ENCODE data around the gene CDH16. TPM values are rescaled to one million over a fixed set of nuclear protein-coding genes. Genes with fewer than 3 reads are reported as not detected.

Gene CDH16
- total RNA-seq, 1 donor from 2014 or later: not detected

DNA sequence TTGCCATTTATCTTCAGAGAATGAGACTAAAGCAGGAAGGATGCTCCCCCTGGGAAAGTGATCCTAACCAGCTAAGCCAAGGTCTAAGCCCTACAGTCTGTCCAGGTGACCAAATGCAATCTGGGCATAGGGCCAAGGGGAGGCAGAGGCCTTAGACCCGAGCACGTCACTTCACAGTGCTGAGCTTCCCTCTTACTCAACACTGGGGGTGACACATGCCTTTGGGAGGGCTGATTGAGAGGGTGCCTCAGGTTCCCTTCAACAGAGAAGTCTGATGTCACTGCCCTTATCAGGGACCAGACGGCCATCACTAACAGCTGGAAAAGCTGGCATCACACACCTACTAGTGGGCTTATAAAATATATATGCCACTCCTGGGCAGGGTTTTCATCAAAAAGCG is 11.5 kb upstream of the CDH16 start:
- peaks cover 3% of the 10 kb centered on the region for H3K36me3 ChIP-seq (ENCODE audit: insufficient read depth, low read length)
- TF ChIP-seq, protein P1, sequence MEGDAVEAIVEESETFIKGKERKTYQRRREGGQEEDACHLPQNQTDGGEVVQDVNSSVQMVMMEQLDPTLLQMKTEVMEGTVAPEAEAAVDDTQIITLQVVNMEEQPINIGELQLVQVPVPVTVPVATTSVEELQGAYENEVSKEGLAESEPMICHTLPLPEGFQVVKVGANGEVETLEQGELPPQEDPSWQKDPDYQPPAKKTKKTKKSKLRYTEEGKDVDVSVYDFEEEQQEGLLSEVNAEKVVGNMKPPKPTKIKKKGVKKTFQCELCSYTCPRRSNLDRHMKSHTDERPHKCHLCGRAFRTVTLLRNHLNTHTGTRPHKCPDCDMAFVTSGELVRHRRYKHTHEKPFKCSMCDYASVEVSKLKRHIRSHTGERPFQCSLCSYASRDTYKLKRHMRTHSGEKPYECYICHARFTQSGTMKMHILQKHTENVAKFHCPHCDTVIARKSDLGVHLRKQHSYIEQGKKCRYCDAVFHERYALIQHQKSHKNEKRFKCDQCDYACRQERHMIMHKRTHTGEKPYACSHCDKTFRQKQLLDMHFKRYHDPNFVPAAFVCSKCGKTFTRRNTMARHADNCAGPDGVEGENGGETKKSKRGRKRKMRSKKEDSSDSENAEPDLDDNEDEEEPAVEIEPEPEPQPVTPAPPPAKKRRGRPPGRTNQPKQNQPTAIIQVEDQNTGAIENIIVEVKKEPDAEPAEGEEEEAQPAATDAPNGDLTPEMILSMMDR (IDR thresholded peaks at IDR 0.05; ENCODE audit: insufficient read depth, low read depth, low read length): no peak
- no peak for TF ChIP-seq EZH2 (IDR thresholded peaks at IDR 0.05; ENCODE audit: insufficient read depth, low read length)
- H3K36me3 Mint-ChIP-seq (ENCODE audit: low read depth, unreplicated experiment): peaks cover 4% of the 10 kb centered on the region
- FAIRE-seq (no peak), DNase-seq (ENCODE audit: low read depth) (peak; percentile 37)
- H3K79me2 ChIP-seq (ENCODE audit: insufficient read depth, low read length): peaks cover 30% of the 10 kb centered on the region
- H3K27ac ChIP-seq (ENCODE audit: low read depth, low read length): no peak overlapping the region
- H4K20me1 ChIP-seq (ENCODE audit: insufficient read depth, low read length): peaks cover 33% of the 10 kb centered on the region
- peaks cover 6% of the 10 kb centered on the region for H3K27me3 Mint-ChIP-seq (ENCODE audit: low read depth, unreplicated experiment)
- no peak overlapping the region for H3K4me3 Mint-ChIP-seq (ENCODE audit: unreplicated experiment)
- no peaks in the 10 kb centered on the region for H3K27me3 ChIP-seq (ENCODE audit: insufficient read depth, low read length)
- peaks cover 34% of the 10 kb centered on the region for H3K4me1 ChIP-seq (ENCODE audit: insufficient read depth, low read length)
- H3K9ac ChIP-seq (ENCODE audit: low read length): peak overlapping the region; percentile 37
- no peak overlapping the region for H3K27ac Mint-ChIP-seq (ENCODE audit: unreplicated experiment)
- no peaks in the 10 kb centered on the region for H3K9me3 ChIP-seq (ENCODE audit: insufficient read depth, low read depth, low read length)
- H3K4me2 ChIP-seq (ENCODE audit: low read length): no peak overlapping the region
- H3K4me1 Mint-ChIP-seq (ENCODE audit: low read depth, unreplicated experiment): peaks cover 33% of the 10 kb centered on the region
- no peak overlapping the region for H2AFZ ChIP-seq (ENCODE audit: low read depth, low read length)
- no peak overlapping the region for H3K4me3 ChIP-seq (ENCODE audit: insufficient read depth, low read depth, low read length)
- no peaks in the 10 kb centered on the region for H3K9me3 Mint-ChIP-seq (ENCODE audit: unreplicated experiment)

DNA sequence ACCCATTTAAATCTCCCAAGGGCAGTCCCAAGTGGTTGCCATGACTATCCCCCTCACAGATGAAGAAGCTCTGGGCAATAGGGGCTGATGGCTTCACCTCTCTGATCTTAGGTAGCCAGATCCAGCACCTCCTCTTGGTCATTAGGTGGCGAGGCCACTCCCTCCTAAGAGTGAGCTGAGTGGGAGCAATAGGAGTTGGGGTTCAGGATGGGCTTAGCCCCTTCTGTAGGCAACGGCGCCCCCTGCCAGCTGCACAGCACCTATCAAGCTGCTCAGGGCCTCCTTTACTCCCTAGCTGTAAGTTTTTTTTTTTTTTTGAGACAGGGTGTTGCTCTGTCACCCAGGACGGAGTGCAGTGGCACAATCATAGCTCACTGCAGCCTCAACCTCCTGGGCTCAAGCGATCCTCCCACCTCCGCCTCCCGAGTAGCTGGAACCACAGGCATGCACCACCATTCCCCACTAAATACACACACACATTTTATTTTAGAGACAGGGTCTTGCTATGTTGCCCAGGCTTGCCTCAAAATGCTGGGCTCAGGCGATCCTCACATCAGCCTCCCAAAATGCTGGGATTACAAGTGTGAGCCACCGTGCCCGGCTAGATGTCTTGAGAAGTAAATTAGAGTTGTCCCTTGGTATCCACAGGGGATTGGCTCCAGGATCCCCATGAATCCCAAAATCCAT is 10.2 kb upstream of the CDH16 start:
- FAIRE-seq: no peak
- peaks cover 4% of the 10 kb centered on the region for H3K36me3 Mint-ChIP-seq (ENCODE audit: low read depth, unreplicated experiment)
- Histone ChIP-seq H3K27me3 (ENCODE audit: insufficient read depth, low read length) (peaks cover 6% of the 10 kb centered on the region), H3K79me2 (ENCODE audit: insufficient read depth, low read length) (peaks cover 17% of the 10 kb centered on the region), H3K27ac (ENCODE audit: low read depth, low read length) (no peak overlapping the region), H2AFZ (ENCODE audit: low read depth, low read length) (no peak overlapping the region), H3K4me2 (ENCODE audit: low read length) (no peak overlapping the region), H3K4me3 (ENCODE audit: insufficient read depth, low read depth, low read length) (no peak overlapping the region), H3K4me1 (ENCODE audit: insufficient read depth, low read length) (peaks cover 38% of the 10 kb centered on the region), H4K20me1 (ENCODE audit: insufficient read depth, low read length) (peaks cover 35% of the 10 kb centered on the region), H3K9me3 (ENCODE audit: insufficient read depth, low read depth, low read length) (no peaks in the 10 kb centered on the region), H3K9ac (ENCODE audit: low read length) (no peak overlapping the region), H3K36me3 (ENCODE audit: insufficient read depth, low read length) (peaks cover 3% of the 10 kb centered on the region)
- peak overlapping the region; percentile 93 for H3K27ac Mint-ChIP-seq (ENCODE audit: unreplicated experiment)
- DNase-seq (ENCODE audit: low read depth): no peak
- peaks cover 11% of the 10 kb centered on the region for H3K27me3 Mint-ChIP-seq (ENCODE audit: low read depth, unreplicated experiment)
- H3K4me3 Mint-ChIP-seq (ENCODE audit: unreplicated experiment): no peak overlapping the region
- TF ChIP-seq, protein P1 (IDR thresholded peaks at IDR 0.05; ENCODE audit: insufficient read depth, low read depth, low read length): no peak
- TF ChIP-seq EZH2 (IDR thresholded peaks at IDR 0.05; ENCODE audit: insufficient read depth, low read length): no peak
- H3K9me3 Mint-ChIP-seq (ENCODE audit: unreplicated experiment): no peaks in the 10 kb centered on the region
- peaks cover 32% of the 10 kb centered on the region for H3K4me1 Mint-ChIP-seq (ENCODE audit: low read depth, unreplicated experiment)
